MCF 10A (cell line): ENCODE results near the gene ARL5A. TPM values are rescaled to one million over a fixed set of nuclear protein-coding genes. Genes with fewer than 3 reads are reported as not detected.

ENCODE experiments used
- BruUV-seq: library from RNA; stranded (reverse); fragments of 400-500 nt; replicated peaks from 2 replicates; lab custom pipeline; 2021; lab: Mats Ljungman, UMichigan
- CTCF ChIA-PET: fragments of 300-600 bp; sonication (Branson Sonifier 250); formaldehyde crosslinking; extraction: SDS; loops from one replicate; lab custom pipeline; 2021; ENCODE audit warnings: antibody characterized with exemption, inconsistent platforms; lab: Yijun Ruan, JAX
- POLR2A ChIA-PET: fragments of 300-600, 350-650 bp; sonication (Branson Sonifier 250); formaldehyde crosslinking; extraction: SDS; loops from one replicate; lab custom pipeline; 2020; ENCODE audit warnings: antibody characterized with exemption, inconsistent platforms; lab: Yijun Ruan, JAX
- DNase-seq: peaks from one replicate; pipeline ENCODE4 v3.0.0-alpha.2; 2018; ENCODE audit not compliant: unreplicated experiment
- H3K27ac Mint-ChIP-seq: one replicate; pipeline ENCODE4 v1.8.0; 2022; ENCODE audit warnings: mild to moderate bottlenecking, low read depth, mixed read lengths; ENCODE audit not compliant: unreplicated experiment
- H3K27me3 Mint-ChIP-seq: one replicate; pipeline ENCODE4 v1.8.0; 2022; ENCODE audit warnings: mixed read lengths; ENCODE audit not compliant: insufficient read depth, unreplicated experiment
- H3K36me3 Mint-ChIP-seq: one replicate; pipeline ENCODE4 v1.8.0; 2022; ENCODE audit warnings: mild to moderate bottlenecking, moderate library complexity, mixed read lengths; ENCODE audit not compliant: insufficient read depth, unreplicated experiment
- H3K4me1 Mint-ChIP-seq: one replicate; pipeline ENCODE4 v1.8.0; 2022; ENCODE audit warnings: mixed read lengths; ENCODE audit not compliant: insufficient read depth, unreplicated experiment
- H3K4me3 Mint-ChIP-seq: one replicate; pipeline ENCODE4 v1.8.0; 2022; ENCODE audit warnings: mild to moderate bottlenecking, moderate library complexity, mixed read lengths; ENCODE audit not compliant: unreplicated experiment
- H3K9me3 Mint-ChIP-seq: one replicate; pipeline ENCODE4 v1.8.0; 2022; ENCODE audit warnings: mixed read lengths; ENCODE audit not compliant: unreplicated experiment
- intact Hi-C: fragments of 100-400 bp; cut with micrococcal nuclease; formaldehyde crosslinking; loops from 2 replicates; pipeline ENCODE4 v1.14.1; 2022
- total RNA-seq: library from RNA; stranded (reverse); gene quantifications from 2 replicates; pipeline ENCODE4 v1.2.3, GENCODE V29; 2022
- TF ChIP-seq, protein P1 (sequence below): fragments of 200-600 bp; IDR thresholded peaks from one replicate; pipeline ENCODE4 v1.8.0; 2022; ENCODE audit warnings: antibody characterized with exemption, mild to moderate bottlenecking; ENCODE audit not compliant: unreplicated experiment

Gene ARL5A
- total RNA-seq, 1 experiment from 2014 or later: 34.8 TPM

GRCh38 chr2:151761193-151761592, 67.0 kb downstream of the ARL5A start:
- no TSS peak for BruUV-seq
- Mint-ChIP-seq H3K4me1 (no peaks in the 10 kb centered on the region), H3K27me3 (no peaks in the 10 kb centered on the region), H3K36me3 (no peaks in the 10 kb centered on the region), H3K4me3 (no peak overlapping the region), H3K27ac (no peak overlapping the region), H3K9me3 (no peaks in the 10 kb centered on the region)
- ChIA-PET POLR2A (no interaction called here), CTCF (interaction anchor here (0.6 to 0.7 kb wide), 2 partner anchors 104 to 264 kb away, joined by 3 to 4 read pairs; no protein-coding TSS in a partner anchor)
- no peak for DNase-seq
- TF ChIP-seq, protein P1, sequence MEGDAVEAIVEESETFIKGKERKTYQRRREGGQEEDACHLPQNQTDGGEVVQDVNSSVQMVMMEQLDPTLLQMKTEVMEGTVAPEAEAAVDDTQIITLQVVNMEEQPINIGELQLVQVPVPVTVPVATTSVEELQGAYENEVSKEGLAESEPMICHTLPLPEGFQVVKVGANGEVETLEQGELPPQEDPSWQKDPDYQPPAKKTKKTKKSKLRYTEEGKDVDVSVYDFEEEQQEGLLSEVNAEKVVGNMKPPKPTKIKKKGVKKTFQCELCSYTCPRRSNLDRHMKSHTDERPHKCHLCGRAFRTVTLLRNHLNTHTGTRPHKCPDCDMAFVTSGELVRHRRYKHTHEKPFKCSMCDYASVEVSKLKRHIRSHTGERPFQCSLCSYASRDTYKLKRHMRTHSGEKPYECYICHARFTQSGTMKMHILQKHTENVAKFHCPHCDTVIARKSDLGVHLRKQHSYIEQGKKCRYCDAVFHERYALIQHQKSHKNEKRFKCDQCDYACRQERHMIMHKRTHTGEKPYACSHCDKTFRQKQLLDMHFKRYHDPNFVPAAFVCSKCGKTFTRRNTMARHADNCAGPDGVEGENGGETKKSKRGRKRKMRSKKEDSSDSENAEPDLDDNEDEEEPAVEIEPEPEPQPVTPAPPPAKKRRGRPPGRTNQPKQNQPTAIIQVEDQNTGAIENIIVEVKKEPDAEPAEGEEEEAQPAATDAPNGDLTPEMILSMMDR: no peak
- intact Hi-C loops: no loop called here

- Mint-ChIP-seq H3K27ac (no peak overlapping the region), H3K9me3 (no peaks in the 10 kb centered on the region)
Measured at GRCh38 chr2:151760139-151760650, 68.0 kb downstream of the ARL5A start.

DNA sequence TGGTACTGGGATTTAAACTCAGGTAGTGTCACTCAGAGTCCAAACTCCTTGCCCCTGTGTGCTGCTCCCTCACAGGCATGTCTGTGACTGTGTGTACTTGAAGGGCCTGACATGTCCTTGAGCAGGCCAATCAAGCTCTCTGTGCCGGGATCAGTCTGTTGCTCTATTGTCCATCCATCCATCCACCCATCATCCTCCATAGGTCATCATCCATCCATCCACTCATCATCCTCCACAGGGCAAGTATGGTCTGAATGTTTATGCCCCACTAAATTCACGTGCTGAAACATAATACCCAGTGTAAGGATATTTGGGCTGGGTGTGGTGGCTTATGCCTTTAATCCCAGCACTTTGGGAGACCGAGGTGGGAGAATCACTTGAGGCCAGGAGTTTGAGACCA, 69.5 kb downstream of the ARL5A start:
- CTCF ChIA-PET: interaction anchor here (0.5 to 0.6 kb wide), 2 partner anchors 243 to 818 kb away, joined by 3 to 4 read pairs; no protein-coding TSS in a partner anchor
- intact Hi-C loops: no loop called here

More at GRCh38 chr2:151760139-151760650, 68.0 kb downstream of the ARL5A start:
- Mint-ChIP-seq H3K36me3 (no peaks in the 10 kb centered on the region), H3K27me3 (no peaks in the 10 kb centered on the region), H3K4me3 (no peak overlapping the region), H3K4me1 (no peaks in the 10 kb centered on the region)
- ChIA-PET POLR2A (no interaction called here), CTCF (interaction anchor here (0.6 kb wide), 1 partner anchor 15 kb away, joined by 3 read pairs; no protein-coding TSS in a partner anchor)
- intact Hi-C loops: no loop called here
- TF ChIP-seq, protein P1: no peak
- no peak for DNase-seq
- no TSS peak for BruUV-seq

GRCh38 chr2:151757861-151758260, 70.4 kb downstream of the ARL5A start:
- BruUV-seq: no TSS peak
- H3K27me3 Mint-ChIP-seq: no peaks in the 10 kb centered on the region
- no peak for DNase-seq
- H3K4me1 Mint-ChIP-seq: no peaks in the 10 kb centered on the region
- POLR2A ChIA-PET: no interaction called here
- intact Hi-C loops: no loop called here
- TF ChIP-seq, protein P1: no peak
- CTCF ChIA-PET: no interaction called here
- no peaks in the 10 kb centered on the region for H3K36me3 Mint-ChIP-seq
- no peak overlapping the region for H3K27ac Mint-ChIP-seq
- no peak overlapping the region for H3K4me3 Mint-ChIP-seq
- H3K9me3 Mint-ChIP-seq: no peaks in the 10 kb centered on the region

More for the DNA sequence above, 69.5 kb downstream of the ARL5A start:
- Mint-ChIP-seq H3K9me3 (no peaks in the 10 kb centered on the region), H3K4me3 (no peak overlapping the region), H3K27ac (no peak overlapping the region), H3K27me3 (no peaks in the 10 kb centered on the region), H3K4me1 (no peaks in the 10 kb centered on the region), H3K36me3 (no peaks in the 10 kb centered on the region)
- TF ChIP-seq, protein P1: no peak
- no TSS peak for BruUV-seq
- POLR2A ChIA-PET: no interaction called here
- no peak for DNase-seq
